ENCODE data around the gene MAPK8IP1. TPM values are rescaled to one million over a fixed set of nuclear protein-coding genes. Genes with fewer than 3 reads are reported as not detected.

Gene MAPK8IP1
- polyA plus RNA-seq, 1 experiment: 8.7 TPM

DNA sequence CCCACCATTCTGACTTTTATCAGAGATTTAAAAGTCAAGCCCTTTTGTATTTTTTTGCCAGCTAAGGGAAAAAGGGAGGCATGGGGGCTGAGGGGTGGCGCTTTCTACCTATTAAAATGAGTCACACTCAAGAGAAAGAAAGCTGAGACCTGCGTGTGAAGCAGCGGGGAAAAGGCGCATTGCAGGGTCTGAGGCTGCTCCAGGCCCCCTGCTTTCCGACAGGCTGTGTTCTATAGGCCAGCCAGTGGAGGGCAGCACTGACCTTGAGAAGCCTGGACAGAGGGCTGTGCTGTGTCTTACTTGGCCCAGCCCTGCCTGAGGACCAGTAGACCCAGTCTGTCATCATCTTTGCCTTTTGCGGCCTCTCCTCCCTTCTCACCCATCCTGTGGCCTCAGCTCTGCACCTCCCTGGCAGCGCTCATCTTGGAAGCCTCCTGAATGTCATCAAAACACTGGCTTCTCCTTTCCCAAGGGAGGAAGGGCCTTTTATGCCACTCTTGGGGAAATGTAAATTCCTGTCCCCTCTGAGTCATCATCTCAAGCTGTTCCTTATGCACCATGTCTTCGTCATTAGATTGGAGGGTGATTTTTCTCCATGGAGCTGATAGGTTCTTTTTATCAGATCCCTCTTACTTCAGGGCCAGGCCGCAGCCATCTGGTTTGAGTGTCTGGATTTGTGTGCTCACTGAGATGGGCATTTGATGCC is 12.6 kb upstream of the MAPK8IP1 start:
- Histone ChIP-seq H3K36me3 (ENCODE audit: control insufficient read depth, insufficient read depth, low read length) (peaks cover 34% of the 10 kb centered on the region), H3K4me3 (ENCODE audit: low read depth, low read length) (no peak overlapping the region), H3K27me3 (ENCODE audit: control insufficient read depth, insufficient read depth, low read length) (no peaks in the 10 kb centered on the region)
- peak; percentile 84 for DNase-seq (ENCODE audit: low read depth)
- ChIA-PET CTCF (interaction anchor here (0.7 to 6.3 kb wide), 34 partner anchors 10 to 487 kb away, joined by 3 to 88 read pairs (median 4); partner anchors contain the start of gene CRY2), POLR2A (interaction anchor here (0.6 kb wide), 1 partner anchor 22 kb away, joined by 3 read pairs; no protein-coding TSS in a partner anchor)
- TF ChIP-seq, protein P1, sequence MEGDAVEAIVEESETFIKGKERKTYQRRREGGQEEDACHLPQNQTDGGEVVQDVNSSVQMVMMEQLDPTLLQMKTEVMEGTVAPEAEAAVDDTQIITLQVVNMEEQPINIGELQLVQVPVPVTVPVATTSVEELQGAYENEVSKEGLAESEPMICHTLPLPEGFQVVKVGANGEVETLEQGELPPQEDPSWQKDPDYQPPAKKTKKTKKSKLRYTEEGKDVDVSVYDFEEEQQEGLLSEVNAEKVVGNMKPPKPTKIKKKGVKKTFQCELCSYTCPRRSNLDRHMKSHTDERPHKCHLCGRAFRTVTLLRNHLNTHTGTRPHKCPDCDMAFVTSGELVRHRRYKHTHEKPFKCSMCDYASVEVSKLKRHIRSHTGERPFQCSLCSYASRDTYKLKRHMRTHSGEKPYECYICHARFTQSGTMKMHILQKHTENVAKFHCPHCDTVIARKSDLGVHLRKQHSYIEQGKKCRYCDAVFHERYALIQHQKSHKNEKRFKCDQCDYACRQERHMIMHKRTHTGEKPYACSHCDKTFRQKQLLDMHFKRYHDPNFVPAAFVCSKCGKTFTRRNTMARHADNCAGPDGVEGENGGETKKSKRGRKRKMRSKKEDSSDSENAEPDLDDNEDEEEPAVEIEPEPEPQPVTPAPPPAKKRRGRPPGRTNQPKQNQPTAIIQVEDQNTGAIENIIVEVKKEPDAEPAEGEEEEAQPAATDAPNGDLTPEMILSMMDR (IDR thresholded peaks at IDR 0.05; ENCODE audit: insufficient read depth, low read depth, low read length): peak; percentile 84

DNA sequence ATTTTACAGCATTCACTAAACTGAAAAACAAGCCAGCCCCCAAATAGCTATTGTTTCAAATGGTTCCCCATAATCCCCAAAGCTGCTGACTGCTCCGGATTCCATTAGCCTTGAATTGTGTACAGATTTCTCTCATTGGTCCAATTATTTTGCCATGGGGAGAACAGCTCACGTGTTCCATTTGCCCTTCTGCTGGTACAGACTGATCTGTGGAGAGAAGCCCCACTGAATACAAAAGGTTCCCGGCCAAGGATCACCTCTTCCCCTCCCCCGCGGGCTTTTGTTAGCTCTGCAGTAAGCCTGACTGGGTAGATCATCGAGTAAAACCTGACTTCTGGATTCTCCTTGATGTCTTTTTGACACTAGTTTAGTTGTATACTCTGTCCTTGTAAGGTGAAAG is 9.1 kb upstream of the MAPK8IP1 start:
- no peak overlapping the region for H3K4me3 ChIP-seq (ENCODE audit: low read depth, low read length)
- CTCF ChIA-PET: interaction anchor here (0.6 to 0.7 kb wide), 2 partner anchors 104 to 151 kb away, joined by 3 read pairs; no protein-coding TSS in a partner anchor
- POLR2A ChIA-PET: no interaction called here
- H3K27me3 ChIP-seq (ENCODE audit: control insufficient read depth, insufficient read depth, low read length): no peaks in the 10 kb centered on the region
- no peak for DNase-seq (ENCODE audit: low read depth)
- TF ChIP-seq, protein P1 (IDR thresholded peaks at IDR 0.05; ENCODE audit: insufficient read depth, low read depth, low read length): no peak
- H3K36me3 ChIP-seq (ENCODE audit: control insufficient read depth, insufficient read depth, low read length): peaks cover 17% of the 10 kb centered on the region

DNA sequence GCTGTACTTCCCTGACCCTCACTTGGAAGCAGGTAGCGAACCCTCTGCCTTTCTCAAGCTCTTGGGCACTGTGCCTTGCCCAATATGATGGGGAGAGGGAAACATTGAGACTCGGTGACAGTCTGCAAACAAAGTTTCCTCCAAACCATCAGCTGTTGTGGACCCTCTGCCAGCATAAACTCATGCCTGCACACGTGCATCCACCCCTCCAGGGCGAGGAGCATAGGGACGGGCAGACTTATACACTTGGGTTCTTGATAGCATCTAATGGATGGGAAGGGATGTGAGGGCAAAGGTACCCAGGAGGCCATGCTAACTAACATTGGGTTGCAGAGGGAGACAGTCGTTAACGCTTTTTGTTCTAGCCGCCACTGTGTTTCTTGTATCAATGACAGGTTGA is 8.2 kb upstream of the MAPK8IP1 start:
- POLR2A ChIA-PET: no interaction called here
- peaks cover 9% of the 10 kb centered on the region for H3K36me3 ChIP-seq (ENCODE audit: control insufficient read depth, insufficient read depth, low read length)

DNA sequence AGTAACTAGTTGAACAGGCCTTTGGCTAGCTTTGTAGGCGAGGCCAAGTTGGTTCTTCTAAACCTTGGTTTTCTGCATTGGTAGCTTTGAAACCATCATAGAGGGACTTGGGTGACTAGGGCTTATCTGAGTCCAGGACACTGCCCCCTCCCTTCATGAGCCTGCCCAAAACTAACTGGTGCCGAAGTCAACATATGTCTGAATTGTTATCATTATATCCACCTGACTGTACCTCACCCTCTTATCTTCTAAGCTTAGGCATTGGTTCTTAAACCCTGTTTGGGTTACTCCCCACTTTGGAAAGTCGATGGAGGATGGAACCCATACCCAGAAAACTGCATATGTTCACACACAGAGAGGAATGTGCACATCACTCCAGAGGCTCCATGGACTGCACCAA is 7.6 kb upstream of the MAPK8IP1 start:
- ChIA-PET CTCF (interaction anchor here (0.7 to 1.6 kb wide), 2 partner anchors 31 to 545 kb away, joined by 3 read pairs; partner anchors contain the start of gene CRY2), POLR2A (no interaction called here)
- H3K27me3 ChIP-seq (ENCODE audit: control insufficient read depth, insufficient read depth, low read length): no peaks in the 10 kb centered on the region
- peaks cover 9% of the 10 kb centered on the region for H3K36me3 ChIP-seq (ENCODE audit: control insufficient read depth, insufficient read depth, low read length)
- TF ChIP-seq, protein P1 (IDR thresholded peaks at IDR 0.05; ENCODE audit: insufficient read depth, low read depth, low read length): no peak
- DNase-seq (ENCODE audit: low read depth): no peak
- H3K4me3 ChIP-seq (ENCODE audit: low read depth, low read length): no peak overlapping the region

More for the DNA sequence above, 8.2 kb upstream of the MAPK8IP1 start:
- H3K27me3 ChIP-seq (ENCODE audit: control insufficient read depth, insufficient read depth, low read length): no peaks in the 10 kb centered on the region
- DNase-seq (ENCODE audit: low read depth): no peak
- no peak overlapping the region for H3K4me3 ChIP-seq (ENCODE audit: low read depth, low read length)
- CTCF ChIA-PET: interaction anchor here (0.7 to 1.6 kb wide), 2 partner anchors 30 to 544 kb away, joined by 3 read pairs; partner anchors contain the start of gene CRY2
- TF ChIP-seq, protein P1 (IDR thresholded peaks at IDR 0.05; ENCODE audit: insufficient read depth, low read depth, low read length): no peak

DNA sequence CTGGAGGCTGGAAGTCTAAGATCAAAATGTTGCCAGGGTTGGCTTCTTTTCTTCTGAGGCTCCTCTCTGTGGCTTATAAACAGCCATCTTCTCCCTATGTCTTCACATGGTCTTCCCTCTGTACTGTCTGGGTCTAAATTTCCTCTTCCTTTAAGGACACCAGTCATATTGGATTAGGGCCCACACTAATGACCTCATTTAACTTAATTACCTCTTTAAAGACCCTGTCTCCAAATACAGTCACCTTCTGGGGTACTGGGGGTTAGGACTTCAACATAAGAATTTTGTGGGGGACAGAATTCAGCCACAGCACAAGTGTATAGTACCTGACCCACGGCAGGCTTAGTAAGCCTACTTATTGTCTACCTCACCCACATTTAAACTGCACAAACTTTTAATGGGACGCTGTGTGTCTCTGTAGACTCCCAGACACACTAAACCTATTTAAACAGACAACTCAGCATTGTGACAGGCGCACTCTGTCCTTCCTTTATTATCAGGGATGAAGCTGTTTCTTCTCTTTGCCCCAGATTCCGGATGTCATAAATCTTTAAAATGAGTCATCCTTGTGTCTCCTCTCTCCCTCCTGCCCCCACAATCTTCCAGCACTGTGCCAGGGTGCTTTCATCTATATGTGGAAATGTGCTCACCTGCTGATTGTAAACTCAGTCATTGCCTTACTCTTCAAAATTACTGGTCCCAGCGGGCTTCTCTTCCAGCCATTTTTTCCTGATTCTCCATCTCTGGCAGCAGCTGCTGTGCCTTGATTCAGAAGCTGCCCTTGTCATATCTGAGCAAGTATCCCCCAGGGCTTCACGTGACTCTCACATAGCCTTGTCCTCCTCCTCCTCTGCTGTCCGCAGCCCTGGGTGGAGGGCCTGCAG is 5.4 kb upstream of the MAPK8IP1 start:
- no peaks in the 10 kb centered on the region for H3K27me3 ChIP-seq (ENCODE audit: control insufficient read depth, insufficient read depth, low read length)
- peaks cover 9% of the 10 kb centered on the region for H3K36me3 ChIP-seq (ENCODE audit: control insufficient read depth, insufficient read depth, low read length)
- POLR2A ChIA-PET: no interaction called here
- TF ChIP-seq, protein P1 (IDR thresholded peaks at IDR 0.05; ENCODE audit: insufficient read depth, low read depth, low read length): no peak
- DNase-seq (ENCODE audit: low read depth): no peak
- H3K4me3 ChIP-seq (ENCODE audit: low read depth, low read length): no peak overlapping the region
- CTCF ChIA-PET: interaction anchor here (0.6 to 5.2 kb wide), 3 partner anchors 7 to 113 kb away, joined by 3 to 30 read pairs (median 3); no protein-coding TSS in a partner anchor
